NCI-H345 (cell line): ENCODE measurements around the gene SLC12A5.

Experiments
- DNase-seq: peaks from one replicate; lab custom pipeline; 2025; lab: John Stamatoyannopoulos, UW

The SLC12A5 gene

DNA sequence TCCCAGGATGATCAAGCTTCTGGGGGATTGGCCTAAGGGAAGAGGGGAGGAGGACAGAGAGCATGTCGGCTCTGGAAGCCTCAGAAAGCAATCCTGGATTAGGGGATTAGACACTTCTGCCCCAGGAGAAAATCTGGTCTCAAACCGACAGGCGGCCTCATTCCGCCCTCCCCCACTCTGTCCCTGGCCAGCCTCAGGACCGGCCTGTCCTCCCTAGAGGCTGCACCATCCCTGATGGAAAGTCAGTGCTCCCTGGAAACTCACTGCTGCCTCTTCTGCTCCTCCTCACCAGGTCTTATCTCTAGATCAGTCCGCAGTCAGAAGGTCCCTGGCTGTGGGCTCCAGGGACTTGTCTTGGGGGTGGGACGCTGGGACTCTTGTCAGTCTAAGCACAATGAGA lies 905 bp upstream of the SLC12A5 start:
- DNase-seq: no peak

DNA sequence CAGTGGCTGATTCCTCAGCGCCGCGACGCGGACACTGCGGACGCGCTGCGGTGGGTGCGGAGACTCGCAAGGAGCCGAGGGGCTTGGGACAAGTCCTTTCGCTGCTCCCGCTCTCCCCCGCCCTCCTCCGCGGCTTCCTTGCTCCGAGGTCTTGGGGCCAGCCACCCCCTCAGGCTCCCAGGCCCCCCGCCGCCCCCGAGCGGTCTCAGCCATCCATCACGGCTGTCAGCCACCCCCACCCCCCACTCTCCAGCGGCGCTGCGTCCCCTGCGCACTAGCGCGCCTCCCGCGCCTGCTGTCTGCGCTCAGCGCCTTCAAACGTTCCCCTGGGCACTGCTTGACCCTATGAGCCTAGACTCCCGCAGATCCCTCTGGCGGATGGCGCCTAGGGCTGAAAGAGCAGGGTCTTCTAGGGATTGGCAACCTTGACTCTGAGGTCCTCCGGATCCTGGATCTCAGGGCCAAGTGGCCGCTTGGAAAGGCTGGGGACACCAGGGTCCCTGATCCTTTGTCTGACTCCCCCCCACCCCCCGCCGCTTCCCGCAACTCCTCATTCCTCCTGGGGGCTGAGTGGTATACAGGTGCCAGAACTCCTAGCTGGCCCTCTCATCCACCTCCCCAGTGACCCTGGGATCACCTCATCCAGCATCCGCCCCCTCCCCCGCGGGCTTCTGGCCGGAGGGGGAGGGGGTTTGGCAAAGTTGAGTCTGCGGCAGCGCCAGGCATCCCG lies 1.4 kb downstream of the SLC12A5 start:
- DNase-seq: peak; percentile 16

DNA sequence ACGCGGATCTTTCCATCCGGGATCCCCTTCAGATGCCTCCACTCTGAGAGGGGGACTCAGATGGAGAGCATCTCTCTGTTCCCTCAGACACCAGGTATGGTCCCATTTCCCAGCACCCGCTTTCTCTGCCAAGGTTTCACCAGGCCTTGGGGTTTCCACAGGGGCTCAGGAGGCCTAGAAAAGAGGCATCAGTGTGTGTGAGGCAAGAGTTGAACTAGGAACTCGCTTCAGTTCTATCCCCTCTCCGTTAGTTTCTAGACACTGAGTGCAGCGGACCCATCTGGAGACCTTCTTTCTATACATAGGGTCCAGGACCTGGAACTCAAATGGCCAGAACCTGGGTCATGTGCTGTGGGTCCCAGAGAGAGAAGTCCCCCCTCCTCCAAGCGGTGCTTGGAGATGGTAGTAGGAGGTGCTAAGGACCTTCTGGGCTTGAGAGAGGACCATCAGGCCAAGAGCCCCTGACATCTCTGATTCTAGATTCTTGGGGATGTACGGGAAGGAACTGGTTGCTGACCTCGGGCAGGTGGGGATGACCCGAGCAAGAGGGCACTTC lies 2.1 kb downstream of the SLC12A5 start:
- no peak for DNase-seq

DNA sequence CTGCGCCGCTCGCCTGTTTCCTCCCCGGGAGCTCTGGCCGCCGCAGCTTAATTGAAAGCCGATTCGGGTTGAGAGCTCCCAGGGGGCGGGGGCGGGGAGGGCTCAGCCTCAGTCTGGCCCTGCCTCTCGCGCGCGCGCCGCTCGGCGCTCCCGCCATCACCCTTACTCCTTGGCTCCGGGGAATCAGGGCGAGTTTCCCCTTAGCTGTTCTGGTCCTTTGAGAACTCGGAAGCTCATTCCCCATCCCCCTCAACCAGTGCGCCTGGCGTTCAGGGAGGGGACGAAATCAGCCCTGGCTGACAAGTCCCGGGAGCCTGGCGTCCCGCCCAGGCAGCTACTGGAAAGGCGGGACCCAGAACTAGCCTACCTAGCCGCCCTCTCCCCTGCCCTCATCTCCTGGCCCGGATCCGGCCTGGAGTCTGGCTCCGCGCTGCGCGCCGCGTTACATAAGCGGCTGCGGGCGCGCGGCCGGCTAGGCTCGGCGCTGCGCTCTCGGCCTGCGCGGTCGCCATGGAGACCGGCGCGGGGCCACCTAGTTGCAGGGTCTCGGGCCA lies 2.8 kb downstream of the SLC12A5 start:
- peak; percentile 86 for DNase-seq

DNA sequence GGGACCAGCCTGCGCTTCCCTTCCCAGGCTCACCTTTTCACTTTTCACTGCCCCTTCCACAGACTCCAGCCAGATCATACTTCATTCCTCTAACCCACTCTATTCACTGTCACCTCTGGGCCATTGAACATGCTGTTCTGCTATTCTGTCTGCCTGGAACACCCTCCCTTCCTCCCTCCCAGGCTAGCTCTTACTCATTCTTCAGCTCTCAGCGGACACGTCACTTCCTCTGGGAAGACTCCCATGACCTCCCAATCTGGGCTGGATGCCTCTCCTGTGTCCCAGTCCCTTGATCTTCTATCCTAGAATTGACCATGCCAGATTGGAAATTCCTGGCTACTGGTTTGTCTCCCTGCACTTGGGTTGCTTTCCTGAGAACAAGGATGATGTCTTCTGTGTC lies 5.0 kb downstream of the SLC12A5 start:
- no peak for DNase-seq

DNA sequence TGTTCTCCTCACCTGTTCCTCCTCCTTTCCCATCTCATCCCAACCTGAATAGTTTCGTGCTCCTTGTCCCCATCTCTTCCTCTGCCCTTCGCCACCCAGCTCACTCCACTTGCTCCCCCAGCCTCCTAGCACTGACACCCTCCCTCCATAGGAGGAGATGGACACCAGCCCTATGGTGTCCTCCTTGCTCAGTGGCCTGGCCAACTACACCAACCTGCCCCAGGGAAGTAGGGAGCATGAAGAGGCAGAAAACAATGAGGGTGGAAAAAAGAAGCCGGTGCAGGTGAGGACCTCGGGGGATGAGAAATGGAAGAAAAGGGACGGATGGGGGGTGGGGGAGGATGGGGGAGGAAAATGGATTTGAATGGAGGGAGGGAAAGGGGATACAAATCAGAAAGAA lies 6.2 kb downstream of the SLC12A5 start:
- no peak for DNase-seq

DNA sequence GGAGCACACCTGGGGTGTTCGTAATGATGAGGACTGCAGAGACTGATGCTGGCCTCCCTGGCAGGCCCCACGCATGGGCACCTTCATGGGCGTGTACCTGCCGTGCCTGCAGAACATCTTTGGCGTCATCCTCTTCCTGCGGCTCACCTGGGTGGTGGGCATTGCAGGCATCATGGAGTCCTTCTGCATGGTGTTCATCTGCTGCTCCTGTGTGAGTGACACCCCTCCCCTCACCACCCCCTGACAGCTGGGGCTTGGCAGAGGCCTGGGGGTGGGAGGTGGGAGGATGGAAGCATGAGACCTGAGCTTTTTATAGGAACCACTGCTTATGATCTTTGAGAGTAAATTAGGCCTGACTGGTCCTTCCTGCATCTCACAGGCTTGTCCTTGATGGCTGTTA lies 6.7 kb downstream of the SLC12A5 start:
- peak; percentile 38 for DNase-seq

DNA sequence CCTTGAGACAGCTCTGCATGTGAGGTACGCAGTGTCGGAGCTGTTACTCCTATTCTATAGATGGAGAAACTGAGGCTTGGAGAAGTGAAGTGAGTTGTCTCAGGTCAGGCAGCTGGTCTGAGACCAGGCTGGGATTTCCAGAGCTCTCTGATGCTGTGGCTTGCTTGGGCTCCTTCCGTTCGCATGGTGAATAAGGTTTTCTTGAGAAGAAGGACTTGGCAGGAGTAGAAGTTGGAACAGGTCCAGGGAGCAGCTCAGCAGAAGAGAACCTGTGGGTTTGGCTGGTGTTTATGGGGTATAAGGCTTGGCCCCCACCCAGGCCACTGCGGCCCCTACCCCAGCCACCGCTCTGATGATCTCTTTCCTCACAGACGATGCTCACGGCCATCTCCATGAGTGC lies 7.4 kb downstream of the SLC12A5 start:
- DNase-seq: no peak

DNA sequence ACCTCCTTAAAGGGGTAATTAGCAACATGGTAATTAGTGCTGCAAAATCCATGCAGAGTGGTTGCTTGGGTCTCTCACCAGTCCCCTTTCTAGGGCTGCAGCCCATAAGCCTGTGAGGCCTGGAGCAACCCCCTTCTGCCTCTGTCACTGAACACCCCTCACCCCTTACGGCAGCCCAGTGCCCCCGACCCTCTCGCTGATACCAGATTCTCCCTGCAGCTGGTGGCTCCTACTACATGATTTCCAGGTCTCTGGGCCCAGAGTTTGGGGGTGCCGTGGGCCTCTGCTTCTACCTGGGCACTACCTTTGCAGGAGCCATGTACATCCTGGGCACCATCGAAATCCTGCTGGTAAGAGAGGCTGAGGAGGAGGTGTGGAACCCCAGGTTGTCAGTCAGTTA lies 8.0 kb downstream of the SLC12A5 start:
- DNase-seq: no peak

DNA sequence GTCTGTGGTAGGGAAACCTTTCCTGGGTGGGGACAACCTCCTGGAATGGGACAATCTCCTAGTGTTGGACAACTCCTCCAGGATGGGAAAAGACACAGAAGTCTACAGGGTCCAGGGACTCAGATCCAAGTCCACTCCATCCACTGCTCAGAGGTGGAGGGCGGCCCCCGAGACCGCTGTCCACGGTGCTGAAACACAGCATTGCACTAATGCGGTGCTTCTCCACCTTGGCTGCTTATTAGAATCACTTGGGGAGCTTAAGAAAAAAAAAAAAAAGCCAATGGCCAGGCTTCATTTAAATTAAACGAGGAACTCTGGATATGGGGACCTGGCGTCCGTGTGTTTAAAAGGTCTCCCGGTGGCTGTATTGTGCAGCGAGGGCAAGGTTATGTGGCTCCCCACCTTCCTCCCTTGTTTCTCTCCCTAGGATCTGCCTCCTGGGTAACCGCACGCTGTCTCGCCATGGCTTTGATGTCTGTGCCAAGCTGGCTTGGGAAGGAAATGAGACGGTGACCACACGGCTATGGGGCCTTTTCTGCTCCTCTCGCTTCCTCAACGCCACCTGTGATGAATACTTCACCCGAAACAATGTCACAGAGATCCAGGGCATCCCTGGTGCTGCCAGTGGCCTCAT lies 12.0 kb downstream of the SLC12A5 start:
- DNase-seq: no peak

DNA sequence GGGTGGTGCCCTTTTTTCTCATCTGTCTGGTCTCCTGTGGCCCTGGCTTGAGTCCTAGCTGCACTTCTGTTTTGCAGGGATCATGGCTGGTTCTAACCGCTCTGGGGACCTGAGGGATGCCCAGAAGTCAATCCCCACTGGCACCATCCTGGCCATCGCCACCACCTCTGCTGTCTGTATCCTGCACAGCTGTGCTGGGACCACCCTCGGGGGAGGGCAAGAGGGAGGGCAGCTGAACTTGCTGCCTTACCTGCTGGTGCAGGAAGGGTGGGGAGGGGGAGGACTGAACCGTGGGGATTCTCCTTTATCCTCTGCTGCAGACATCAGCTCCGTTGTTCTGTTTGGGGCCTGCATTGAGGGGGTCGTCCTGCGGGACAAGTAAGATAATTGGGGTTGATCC lies 14.5 kb downstream of the SLC12A5 start:
- no peak for DNase-seq

DNA sequence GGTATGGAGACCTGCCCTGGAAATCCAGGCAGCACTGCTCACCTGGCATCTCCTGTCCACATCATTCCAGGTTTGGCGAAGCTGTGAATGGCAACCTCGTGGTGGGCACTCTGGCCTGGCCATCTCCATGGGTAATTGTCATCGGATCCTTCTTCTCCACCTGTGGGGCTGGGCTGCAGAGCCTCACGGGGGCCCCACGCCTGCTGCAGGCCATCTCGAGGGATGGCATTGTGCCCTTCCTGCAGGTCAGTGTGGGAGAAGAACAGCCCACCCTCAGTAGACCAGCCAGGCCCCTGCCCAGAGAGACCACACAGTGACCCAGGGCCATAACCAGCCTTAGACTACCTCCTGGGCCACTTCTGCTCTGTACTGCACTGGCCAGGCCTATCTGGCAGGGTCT lies 15.9 kb downstream of the SLC12A5 start:
- no peak for DNase-seq

DNA sequence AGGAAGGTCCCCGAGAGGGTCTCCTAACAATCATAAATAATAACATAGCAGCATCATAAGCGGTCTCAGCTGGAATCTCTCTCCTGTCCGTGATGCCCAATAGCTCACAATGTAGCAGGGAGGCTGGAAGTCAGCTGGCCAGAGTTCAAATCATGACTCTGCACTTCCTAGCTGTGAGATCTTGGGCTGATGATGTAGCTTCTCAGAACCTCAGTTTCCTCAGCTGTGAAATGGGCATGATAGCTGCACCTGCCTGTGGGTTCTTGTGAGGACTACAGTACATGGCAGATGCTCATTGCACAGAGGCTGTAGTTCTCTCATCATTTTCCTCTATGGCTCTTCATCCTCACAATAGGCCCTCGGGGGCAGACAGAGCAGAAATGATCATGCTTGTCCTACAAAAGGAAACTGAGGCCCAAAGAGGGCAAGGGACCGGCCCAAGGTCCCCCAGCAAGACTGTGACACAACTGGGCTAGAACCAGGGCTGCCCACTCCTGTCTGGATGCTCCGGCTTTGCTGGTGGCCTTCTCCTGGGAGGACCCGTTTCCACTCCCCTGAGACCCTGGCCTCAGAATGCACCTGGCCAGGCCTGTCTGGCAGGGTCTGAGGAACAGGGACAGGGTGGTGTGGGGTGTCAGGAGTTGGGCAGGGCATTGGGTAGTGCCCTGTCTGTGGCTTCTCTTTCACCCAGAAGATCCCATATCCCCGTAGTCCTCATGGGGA lies 17.7 kb downstream of the SLC12A5 start:
- DNase-seq: no peak

DNA sequence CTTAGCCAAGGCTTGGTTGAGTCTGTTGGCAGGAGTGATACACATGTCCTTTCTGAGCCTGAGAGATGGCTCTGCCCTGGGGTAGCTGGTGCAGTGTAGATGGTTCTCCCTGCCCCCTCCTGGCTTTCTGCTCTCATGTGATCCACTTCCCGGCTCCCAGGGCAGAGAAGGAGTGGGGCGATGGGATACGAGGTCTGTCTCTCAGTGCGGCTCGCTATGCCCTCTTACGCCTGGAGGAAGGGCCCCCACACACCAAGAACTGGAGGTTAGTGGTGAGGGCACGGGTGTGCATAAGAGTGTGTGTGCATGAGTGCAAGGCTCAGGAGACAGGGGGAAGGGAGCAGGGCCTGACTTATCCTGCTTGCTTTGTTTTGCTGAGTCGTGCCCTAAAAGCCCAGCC lies 18.8 kb downstream of the SLC12A5 start:
- DNase-seq: no peak

DNA sequence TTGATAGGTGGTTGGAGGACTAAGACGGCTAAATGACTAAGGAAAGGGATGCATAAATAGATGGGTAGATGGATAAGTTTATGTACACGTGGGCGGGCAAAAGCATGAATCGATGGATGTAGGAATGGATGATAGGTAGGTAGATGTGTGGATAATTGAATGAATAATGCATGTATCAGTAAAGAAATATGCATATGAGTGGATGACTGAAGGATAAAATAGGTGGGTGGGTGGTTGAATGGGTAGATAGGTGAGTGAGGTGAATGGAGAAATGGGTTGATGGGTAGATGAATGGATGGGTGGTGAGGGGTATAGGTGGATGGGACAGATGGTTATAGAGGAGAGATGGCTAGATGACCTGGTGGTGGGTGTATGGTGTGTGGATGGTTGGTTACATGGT lies 20.2 kb downstream of the SLC12A5 start:
- no peak for DNase-seq

DNA sequence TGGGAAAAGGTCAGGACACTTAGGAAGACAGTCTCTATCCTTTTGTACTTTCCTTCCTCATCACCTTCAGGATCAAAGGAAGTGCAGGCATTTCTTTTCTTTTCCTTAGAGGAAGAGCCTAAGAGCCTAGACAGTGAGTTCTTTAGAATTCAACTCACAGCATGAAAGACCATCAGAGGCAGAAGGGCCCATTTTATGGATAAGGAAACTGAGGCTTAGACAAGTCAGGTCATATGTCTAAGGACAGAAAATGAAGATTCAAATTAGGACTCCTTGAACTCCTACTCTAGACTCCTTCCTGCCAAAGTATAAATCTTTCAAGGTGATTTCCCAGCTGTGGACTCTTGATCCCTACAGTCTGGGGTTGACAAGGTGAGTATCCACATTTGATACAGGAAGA lies 20.8 kb downstream of the SLC12A5 start:
- DNase-seq: no peak

DNA sequence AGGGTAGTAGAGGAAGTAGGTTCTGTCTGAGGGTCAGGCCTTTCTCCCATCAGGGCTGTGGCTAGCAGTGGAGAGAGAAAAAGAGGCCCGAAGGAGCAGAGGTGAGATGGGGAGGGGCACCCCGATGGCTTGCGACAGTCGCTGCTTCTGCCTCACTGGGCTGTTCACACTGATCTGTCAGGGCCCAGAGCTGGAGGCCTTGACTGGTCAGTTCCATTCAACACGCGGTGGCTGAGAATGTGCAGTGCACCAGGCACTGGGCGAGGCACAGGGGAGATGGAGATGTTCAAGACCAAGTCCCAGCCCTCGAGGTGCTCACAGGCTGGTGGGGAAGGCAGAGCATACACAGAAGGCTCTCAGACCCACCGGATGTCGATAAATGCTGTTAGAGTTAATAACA lies 21.4 kb downstream of the SLC12A5 start:
- DNase-seq: no peak

DNA sequence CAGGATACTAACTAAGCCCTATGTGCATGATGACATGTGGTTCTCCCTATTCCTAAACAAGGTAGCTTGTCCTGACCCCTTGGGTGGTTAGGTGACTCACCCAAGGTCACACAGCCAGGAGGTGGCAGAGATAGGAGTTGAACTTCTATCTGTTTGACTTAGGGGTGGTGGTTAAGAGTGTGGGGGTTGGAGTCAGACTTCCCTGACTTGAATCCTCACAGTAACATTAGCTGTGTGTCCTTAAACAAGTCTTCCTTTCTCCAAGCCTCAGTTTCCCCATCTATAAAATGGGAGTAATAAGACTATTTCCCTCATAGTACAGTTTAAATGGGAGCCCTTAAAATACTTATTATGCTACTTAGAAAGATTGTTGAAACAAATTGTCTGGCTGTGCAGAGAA lies 21.9 kb downstream of the SLC12A5 start:
- no peak for DNase-seq

DNA sequence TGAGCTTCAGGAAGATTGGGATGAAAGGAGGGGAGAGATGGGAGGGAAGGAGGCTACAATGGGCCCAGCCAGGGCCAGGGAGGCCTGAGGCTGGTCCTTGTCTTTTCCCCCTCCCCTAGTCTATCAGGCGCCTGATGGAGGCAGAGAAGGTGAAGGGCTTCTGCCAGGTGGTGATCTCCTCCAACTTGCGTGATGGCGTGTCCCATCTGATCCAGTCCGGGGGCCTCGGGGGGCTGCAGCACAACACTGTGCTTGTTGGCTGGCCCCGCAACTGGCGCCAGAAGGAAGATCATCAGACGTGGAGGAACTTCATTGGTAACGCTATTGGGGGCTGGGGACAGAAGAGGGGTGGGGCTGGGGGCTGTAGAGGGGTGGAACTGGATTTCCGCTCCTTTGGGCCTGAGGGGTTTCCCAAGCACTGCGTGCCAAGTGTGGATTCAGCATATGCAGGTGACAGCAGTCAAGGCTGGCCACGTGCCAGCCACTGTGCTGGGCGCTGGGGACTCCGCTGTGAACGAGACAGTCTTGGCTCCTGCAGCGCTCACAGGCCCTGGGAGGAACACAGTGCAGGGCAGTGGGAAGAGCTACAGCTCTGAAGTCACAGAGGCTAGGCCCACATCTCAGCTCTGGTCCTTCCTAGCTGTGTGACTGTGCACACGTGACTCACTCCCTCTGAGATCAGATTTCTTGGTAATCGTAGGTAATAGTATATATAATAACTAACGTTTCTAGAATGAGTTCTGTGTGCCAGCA lies 22.7 kb downstream of the SLC12A5 start:
- DNase-seq: peak; percentile 82

DNA sequence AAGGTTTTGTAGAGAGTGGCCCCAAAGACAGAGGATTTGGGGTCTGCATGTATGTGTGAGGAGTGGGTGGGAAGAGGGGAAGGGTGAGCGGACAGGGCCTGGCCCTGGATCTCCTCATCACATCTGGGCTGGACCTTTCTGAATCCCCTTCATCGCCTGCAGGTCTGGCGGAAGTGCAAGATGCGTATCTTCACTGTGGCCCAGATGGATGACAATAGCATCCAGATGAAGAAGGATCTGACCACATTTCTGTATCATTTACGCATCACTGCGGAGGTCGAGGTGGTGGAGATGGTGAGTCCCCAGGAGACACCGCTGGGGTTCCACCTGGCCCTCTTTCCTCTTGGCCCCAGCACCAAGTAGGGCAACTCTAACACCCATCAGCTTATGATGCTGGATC lies 24.4 kb downstream of the SLC12A5 start:
- DNase-seq: no peak

DNA sequence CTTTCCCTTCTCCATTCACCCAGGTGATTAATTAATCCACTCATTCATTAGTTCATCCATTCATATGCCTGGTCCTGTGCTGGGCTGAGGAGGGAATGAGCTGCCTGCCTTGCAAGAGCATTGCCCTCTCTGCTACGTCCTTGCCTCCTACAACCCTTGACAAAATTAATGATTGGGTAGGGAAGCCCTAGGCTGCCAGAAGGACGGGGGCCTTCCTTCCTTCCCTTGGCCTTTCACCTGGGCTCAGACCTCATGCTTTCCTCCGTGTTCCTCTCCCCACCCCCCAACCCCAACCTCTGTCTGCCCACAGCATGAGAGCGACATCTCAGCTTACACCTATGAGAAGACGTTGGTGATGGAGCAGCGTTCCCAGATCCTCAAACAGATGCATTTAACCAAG lies 25.6 kb downstream of the SLC12A5 start:
- no peak for DNase-seq

DNA sequence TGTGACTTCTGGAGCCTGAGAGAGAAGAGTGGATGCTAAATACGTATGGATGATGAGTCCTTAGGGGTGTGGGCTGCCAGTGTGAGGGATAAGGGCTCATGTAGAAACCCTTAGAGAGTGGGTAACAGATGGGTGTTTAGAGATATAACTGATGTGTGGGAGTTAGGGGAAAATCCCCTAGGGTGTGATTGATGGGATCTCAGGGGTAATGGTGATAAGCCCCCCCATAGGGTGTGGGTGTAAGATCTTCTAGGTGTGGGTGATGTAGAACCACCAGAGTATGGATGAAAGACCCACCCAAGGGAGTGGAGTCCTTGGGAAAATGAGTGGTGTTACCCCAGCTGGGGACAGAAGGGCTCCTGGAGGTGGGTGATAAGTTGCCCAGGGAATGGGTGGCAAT lies 26.3 kb downstream of the SLC12A5 start:
- no peak for DNase-seq
